GM11168 (cell line): Measurements from ENCODE around the gene PITPNM1.
"Not testable (repeated sequence)": the region's sequence is repeated elsewhere in the genome, so short reads cannot be mapped to it uniquely, and the experiment has no call there.

ENCODE experiments used
- in situ Hi-C: fragments of 300-500 bp; cut with MboI; formaldehyde crosslinking; loops from one replicate; pipeline ENCODE4 v1.12.0; 2022; ENCODE audit warnings: low sequenced_read_pairs; ENCODE audit not compliant: unreplicated experiment

Gene PITPNM1

DNA sequence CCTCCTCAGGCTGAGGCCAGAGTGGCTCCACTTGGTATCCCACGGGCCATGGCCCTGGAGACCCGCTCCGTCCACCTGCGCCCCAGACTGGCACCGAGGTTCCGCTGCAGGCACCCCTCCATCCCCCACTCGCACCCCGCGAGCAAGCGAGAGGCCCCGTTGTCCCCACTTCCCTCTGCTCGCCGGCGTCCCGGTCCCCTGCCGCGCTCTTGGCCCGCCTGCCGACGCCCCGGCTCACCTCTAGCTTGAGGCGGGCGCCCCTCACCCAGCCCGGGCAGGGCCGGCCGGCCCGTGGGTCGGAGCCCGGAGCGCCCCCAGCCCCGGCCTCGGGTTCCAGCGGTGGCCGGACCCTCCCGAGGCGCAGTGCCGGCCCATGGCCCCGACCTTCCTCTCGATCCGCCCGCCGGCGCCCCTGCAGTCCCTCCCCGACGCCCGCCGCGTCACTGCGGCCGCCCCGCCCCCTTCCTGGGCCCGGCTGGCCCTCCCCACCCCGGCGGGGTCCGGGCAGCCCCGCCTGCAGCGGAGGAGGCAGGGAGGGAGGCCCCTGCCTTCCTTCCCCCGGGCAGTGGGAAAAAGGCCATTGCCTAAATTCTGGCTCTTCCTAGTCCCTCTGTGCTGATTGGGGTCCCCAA lies at the start of gene PITPNM1:
Gene PITPNM1 (minus strand): TSS at position 414 of the 632 bp plus-strand sequence. CDS start 1,183 bp downstream, outside the sequence.
- in situ Hi-C loops = loop anchor here (10.0 kb wide), 1 partner anchor 100 kb away; the partner anchor contains the start of genes PPP1CA and TBC1D10C

DNA sequence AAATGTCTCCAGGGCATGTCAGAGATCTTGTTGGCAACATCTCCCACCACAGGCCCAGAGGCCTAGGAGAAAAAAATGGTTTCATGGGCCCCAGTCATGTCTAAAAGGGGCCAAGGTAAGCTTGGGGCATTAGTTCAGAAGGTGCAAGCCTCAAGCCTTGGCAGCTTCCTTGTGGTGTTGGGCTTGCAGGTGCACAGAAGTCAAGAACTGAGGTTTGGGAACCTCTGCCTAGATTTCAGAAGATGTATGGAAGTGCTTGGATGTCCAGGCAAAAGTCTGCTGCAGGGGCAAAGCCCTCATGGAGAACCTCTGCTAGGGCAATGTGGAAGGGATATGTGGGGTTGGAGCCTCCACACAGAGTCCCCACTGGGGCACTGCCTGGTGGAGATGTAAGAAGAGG lies 46.5 kb upstream of the PITPNM1 start:
- in situ Hi-C loops = not testable (repeated sequence)

DNA sequence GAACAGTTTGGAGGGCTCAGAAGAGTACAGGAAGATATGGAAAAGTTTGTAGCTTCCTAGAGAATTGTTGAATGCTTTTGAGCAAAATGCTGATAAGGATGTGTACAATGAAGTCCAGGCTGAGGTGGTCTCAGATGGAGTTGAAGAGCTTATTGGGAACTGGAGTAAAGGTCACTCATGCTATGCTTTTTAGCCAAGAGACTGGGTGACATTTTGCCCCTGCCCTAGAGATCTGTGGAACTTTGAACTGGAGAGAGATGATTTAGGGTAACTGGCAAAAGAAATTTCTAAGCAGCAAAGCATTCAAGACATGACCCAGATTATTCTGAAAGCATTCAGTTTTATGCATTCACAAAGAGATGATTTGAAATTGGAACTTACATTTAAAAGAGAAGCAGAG lies 46.0 kb upstream of the PITPNM1 start:
- in situ Hi-C loops = no loop called here

DNA sequence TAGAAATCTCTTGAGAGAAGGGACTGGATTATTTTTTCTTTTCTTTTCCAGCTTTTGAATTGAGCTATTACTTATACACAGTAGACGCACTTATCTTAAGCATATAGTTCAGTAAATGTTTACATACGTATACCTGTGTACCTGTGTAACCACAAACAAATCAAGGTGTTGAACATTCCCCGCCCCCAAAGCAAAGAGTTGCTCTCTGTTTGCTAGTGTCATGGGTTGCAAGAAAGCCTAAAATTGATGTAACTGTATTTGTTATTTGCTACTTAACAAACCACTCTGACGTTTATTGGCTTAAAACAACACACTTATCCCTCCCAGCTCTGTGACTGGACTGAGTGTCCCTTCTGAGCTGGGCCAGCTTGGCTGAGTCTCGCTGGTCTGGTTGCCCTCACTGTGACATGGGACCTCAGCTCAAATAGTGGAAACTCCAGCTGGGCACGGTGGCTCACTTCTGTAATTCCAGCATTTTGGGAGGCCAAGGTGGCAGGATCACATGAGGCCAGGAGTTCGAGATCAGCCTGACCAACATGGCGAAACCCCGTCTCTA lies 43.5 kb upstream of the PITPNM1 start:
- in situ Hi-C loops = no loop called here

DNA sequence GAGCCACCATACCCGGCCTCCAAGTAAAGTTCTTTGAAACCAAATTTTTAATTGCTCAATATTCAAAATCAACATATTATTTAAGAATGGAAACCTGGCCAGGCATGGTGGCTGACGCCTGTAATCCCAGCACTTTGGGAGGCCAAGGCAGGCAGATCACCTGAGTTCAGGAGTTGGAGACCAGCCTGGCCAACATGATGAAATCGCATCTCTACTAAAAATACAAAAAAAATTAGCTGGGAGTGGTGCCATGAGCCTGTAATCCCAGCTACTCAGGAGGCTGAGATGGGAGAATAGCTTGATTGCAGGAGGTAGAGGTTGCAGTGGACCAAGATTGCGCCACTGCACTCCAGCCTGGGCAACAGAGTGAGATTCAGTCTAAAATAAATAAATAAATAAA lies 42.9 kb upstream of the PITPNM1 start:
- in situ Hi-C loops = not testable (repeated sequence)

DNA sequence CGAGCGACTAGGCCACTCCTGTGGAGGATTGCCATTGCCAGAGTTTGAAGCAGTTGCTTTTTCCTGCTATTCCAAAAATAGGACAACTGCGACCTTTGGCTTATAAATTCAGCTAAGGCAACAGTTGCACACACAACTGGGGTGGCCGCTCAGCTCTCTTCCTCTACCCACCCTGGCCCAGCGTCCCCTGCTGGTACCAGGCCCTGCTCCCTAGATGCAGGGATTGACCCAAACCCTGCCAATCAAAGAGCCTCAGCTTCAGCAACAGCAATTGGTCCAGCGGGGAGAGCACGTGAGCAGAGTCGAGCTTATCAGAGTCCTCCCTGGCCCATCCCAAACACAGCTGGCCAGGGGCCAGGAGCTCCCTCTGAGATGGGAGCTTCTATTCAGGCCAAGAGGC lies 40.1 kb upstream of the PITPNM1 start:
- in situ Hi-C loops = no loop called here

DNA sequence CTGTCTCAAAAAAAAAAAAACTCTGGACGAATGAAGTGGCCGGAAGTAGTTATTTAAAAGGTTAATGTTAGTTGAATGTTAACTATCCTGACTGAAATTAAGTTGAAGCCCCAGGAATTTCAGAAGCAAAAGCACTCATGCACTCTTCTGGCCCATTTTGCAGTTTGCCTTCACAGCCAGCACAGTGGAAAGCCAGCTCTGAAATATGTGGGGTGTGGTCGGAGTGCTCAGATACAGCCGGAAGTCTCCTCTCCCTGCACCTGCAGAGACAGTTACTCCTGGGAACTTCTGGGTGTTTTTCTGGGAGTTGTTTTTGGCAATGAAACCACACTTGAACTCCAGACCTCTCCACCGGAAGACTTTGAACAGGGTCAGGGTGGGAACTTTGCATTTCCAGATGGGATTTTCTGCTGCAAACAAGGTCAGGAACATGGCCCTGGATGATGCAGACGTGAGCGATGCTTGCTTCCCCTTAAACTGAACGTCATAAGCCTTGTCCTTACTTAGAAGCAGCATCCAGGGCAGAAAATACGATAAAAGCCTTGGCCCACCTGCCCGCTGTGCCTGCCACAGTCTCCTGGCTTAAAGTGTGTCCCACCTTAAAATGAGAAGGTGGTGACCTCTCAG lies 39.6 kb upstream of the PITPNM1 start:
- in situ Hi-C loops = no loop called here

DNA sequence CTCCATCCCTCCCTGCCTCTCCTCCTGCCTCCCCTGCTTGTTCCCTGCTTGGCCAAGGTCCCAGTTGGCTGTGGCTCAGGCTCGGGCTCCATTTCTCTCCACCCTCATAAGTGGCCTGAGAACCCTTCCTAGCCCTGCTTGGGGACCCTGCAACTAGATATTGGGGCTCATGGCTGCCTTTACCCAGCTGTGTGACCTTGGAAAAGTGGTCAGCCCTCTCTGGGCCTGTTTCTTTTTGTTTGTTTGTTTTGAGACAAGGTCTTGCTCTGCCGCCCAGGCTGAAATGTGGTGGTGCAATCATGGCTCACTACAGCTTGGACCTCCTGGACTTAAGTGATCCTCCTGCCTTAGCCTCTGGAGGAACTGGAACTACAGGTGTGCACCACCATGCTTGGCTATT lies 38.4 kb upstream of the PITPNM1 start:
- in situ Hi-C loops = no loop called here

DNA sequence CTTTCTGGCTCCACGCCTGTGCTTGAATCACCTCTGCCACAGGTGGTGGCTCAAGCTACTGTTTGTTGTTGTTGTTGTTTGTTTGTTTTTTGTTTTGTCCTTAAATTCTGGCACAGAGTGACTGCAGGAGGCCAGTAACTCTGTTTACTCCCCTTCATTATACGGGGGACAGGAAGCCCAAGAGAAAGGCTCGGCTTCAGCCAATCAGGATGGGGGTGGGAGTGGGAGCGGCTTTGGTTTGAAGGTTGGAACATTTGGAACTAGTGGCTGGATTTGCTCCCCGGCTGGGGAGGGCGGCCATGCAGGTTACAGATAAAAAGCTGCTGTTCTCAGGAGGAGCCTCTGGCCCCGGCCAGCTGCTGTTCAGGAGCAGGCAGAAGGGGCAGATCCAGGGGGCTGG lies 37.8 kb upstream of the PITPNM1 start:
- in situ Hi-C loops = no loop called here

DNA sequence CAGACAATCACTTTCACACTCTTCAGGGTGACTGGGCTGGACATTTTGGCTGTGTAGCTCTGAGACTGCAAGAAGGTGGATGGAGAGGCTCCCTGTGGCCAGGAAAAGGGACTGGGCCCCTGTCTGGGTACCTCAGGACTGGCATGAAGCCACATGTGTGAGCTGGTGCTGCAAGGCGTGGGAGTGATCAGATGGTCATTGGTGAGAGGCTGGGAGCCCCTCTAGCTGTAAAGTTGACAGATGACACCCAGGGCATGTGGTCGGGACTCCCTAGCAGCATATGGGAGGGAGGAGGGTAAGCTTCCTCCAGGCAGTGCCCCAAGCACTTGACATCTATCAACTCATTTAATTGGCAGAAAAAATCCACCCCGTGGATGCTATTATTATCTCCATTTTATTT lies 37.0 kb upstream of the PITPNM1 start:
- in situ Hi-C loops = no loop called here

DNA sequence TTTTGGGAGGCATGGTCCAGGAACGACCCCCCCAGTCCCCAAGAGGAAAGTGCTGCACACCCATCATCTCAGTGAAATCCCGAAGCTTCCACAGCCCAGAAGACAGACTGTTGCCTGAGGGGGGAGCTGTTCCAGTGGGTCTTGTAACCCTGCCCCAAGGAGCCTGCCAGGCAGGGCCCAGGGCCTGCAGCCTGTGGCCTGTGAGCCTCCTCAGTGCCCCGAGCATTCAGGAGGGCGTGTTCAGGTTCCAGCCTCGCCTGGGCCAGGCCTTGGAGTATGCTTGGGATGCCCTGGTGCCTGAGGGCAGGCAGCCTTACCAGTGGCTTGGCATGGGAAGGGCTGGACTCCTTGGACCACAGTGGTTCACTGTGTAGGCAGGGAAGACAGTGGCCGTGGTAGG lies 36.0 kb upstream of the PITPNM1 start:
- in situ Hi-C loops = no loop called here

DNA sequence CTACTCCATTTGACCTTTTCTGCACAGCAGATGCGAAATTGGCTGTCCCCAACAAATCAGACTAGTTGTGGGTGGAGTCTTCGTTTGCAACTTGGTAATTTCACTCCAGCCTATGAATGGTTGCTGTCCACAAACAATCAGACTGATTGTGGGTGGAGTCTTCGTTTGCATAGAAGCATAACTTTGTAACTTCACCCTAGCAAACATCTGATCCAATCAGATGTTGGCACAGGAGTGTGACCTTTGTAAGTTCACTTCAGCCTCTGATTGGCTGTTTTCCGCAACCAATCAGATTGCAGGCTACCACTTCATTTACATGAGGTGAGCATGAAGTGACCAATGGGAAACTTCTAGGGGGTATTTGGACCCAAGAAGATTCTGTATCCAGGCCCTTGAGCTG lies 34.4 kb upstream of the PITPNM1 start:
- in situ Hi-C loops = no loop called here

DNA sequence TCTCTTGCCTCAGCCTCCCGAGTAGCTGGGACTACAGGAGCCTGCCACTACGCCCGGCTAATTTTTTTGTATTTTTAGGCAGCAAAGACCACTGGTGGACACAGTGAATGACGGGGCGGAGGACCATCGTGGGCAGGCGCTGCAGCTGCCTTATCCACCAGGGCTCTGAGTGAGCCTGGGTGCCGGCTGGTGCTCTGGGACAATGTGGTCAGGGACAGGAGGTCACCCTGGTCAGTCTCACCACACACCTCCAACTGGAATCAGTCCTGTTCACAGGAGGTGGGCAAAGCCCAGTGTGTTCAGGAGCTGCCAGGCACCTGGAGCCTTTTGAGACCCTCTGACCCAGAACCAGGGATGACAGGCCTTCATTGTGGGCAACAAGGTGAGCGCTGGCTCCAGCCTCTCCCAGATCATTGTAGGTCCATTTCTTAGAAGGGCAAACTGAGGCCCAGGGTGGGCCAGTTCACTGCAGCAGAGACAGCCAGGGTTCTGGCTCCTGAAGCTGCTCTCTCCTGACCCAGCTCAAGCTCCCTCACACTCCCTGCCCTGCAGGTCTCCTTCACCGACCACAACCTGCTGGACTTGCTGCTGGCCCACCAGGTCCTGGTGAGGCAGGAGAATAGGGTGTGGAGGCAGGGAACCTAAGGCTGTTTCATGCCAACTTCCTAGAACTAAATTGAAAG lies 33.8 kb upstream of the PITPNM1 start:
- in situ Hi-C loops = no loop called here

DNA sequence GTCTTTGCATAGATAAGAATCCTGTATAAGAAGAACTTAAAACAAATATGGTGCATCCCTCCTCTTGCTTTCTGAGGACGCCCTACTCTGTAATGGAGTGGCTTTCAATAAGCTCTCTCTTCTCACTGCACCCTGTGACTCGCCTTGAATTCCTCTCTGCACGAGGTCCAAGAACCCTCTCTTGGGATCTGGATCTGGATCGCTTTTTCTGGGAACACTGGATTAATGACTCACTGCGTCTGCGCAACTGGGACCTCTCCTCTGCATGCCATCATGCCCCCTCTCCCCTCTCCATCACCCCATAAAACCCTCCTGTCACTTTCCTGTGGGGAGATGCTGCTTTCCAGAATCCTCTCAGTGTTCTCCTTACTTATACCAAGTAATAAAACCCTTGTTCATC lies 33.1 kb upstream of the PITPNM1 start:
- in situ Hi-C loops = no loop called here

DNA sequence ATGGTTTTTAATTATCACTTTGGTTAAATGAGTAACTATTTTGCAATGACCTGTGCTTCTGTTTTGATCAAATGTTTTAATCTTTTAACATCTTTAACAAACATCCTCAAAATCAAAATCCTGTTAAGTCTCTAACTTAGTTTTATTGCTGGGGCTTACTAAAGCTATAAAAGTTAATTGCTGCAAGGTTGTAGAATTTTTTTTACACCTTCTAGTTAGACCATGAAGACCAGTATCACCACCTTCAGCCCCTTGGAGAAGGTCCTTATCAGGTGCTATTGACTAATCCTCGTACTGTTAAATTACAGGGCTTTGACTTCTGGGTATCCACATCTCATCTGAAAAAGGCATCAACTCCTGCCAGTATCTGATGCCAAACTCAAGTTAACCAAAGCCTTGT lies 30.4 kb upstream of the PITPNM1 start:
- in situ Hi-C loops = no loop called here

DNA sequence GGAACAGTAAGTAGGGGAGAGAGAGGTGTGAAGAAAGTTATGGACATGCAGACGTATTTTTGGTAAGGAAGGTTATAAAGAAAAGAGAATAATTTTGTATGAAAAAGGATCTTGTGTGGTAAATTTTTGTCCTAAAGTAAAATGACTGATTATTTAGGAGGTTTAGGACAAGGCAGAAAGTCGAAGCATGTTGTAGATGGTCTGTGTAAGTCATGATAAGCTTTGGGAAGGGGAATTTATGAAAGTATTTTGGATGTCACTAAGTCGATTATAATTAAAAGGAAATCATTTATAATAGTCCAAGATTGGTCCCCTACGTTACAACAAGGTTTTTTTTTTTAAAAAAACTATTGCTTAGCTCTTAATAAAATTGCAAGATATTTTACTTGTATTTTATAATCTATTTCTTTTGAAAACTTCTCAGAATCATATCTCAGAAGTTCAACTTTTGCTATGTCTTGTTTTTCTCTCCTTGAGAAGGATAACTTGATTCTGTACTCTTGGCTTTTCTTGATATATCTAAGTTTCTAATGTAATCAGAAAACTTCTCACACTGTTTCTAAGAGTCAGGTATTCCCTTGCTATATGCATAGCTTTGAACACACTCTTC lies 29.0 kb upstream of the PITPNM1 start:
- in situ Hi-C loops = no loop called here

DNA sequence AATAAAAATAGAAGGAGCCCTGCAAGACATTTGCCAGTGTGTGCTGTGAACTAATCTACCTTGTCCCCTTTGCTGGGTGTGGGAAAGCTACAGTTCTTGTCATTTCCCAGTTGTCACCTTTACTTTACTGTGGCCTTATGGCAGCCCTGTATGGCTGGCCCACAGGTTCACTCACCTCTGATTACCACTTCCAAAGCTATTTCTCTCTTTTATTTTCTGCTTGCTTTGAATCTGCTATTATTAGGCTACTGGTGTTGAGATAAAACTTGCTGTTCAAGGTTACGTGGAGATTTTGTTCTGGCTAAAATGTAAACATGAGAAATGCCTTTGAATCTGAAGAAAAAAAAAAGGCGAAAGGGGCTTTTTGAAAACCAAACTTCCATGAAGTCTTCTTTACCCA lies 27.7 kb upstream of the PITPNM1 start:
- in situ Hi-C loops = no loop called here

DNA sequence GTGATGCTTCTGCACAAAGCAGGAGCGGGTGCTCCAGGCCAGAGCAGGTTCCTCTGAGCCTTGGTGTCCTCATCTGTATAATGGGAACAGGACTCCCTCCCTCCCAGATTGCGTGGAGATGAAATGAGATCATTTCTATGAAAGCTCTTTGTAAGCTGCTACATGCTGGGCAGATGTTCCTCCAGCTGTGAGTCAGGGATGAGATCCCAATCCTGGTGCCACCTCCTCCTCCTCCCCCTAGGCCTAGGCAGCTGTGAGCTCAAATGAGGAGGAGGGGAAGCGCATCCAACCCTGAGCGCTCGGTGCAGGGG lies 25.1 kb upstream of the PITPNM1 start:
- in situ Hi-C loops = no loop called here

DNA sequence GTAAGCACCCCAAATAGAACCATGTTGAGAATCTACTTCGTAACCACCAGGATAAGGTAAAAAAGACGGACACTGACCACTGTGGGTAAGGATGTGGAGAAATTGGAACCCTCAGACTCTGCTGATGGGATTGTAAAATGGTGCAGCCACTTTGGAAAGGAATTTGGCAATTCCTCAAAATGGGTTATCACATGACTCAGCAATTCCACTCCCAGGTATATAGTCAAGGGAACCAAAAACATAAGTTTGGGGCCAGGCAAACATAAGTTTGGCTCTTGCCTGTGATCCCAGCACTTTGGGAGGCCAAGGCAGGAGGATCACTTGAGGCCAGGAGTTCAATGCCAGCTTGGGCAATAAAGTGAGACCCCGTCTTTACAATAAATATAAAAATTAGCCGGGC lies 23.2 kb upstream of the PITPNM1 start:
- in situ Hi-C loops = no loop called here

DNA sequence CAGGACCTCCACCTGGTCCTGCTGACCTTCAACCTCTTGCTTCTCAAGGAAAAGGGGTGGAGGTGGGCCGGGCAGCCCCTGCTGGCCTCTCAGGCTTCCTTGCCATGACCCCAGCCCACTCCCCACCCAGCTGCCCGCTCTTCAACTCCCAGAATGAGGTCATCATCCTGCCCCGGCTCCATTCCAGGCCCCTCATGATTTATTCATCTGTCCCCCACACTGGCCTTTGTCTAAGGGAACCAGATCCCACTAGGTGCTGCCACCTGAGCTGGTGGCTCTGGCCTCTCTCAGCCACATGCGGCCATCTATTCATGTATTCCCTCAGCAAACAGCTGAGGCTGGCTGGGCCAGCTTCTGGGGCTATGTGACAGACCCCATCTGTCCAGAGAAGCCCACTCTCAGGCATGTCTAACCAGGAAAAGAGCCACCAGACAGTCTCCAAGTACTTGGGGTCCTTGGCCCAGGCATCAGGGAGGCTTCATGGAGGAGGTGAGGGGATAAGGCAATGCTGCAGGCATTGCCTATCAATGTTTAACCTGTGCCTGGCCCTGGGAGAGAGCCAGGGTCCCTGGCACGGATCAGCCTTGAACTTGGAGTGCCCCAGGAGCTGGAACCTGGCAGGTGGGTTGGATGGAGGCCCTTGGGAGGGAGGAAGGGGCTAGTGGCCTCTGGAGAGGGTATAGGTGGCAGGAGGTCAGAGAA lies 20.3 kb upstream of the PITPNM1 start:
- in situ Hi-C loops = no loop called here

DNA sequence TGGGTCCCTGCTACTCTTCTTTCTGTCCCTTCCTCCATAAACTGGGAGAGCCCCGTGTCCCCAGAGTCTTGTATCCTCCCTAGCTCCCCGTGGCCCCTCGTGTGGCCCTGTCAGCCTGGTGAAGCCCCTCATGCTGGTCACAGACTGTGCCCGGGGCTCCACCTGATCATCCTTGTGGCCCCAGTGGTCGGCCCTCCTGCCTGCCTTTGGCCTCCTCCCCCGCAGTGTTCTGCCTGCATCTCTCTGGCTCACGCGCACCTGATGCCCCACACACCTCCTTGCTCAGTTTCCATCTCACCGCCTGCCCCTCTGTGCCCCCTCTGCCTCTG lies 19.3 kb upstream of the PITPNM1 start:
- in situ Hi-C loops = no loop called here
